Activated CD4-positive, alpha-beta T cell treated with anti-CD3 and anti-CD28 coated beads for 36 hours (primary cell): Measurements from ENCODE around the gene TIGIT. TPM values are rescaled to one million over a fixed set of nuclear protein-coding genes. Genes with fewer than 3 reads are reported as not detected.
"Not testable (repeated sequence)": the region's sequence is repeated elsewhere in the genome, so short reads cannot be mapped to it uniquely, and the experiment has no call there.

Experiments used
- ATAC-seq: fragments of 200-7000 bp; cut with Tn5 transposase; one replicate; pipeline ENCODE4 v1.10.0; 2021; ENCODE audit warnings: mild to moderate bottlenecking, moderate library complexity
- CTCF ChIA-PET: fragments of 350-600 bp; sonication (Branson Sonifier 250); formaldehyde crosslinking; loops from one replicate; lab custom pipeline; 2021; ENCODE audit warnings: antibody characterized with exemption; lab: Charles Lee
- POLR2A ChIA-PET: fragments of 350-600 bp; sonication (Branson Sonifier 250); formaldehyde crosslinking; loops from one replicate; lab custom pipeline; 2021; ENCODE audit warnings: antibody characterized with exemption, inconsistent platforms; lab: Charles Lee
- DNase-seq: peaks from one replicate; pipeline ENCODE4 v3.0.0-alpha.2; 2020
- H3K27ac Mint-ChIP-seq: one replicate; pipeline ENCODE4 v1.8.0; 2021; ENCODE audit warnings: mixed read lengths
- H3K27me3 Mint-ChIP-seq: one replicate; pipeline ENCODE4 v1.8.0; 2021; ENCODE audit warnings: mixed read lengths
- H3K36me3 Mint-ChIP-seq: one replicate; pipeline ENCODE4 v1.8.0; 2021; ENCODE audit warnings: low read depth, mixed read lengths
- H3K4me1 Mint-ChIP-seq: one replicate; pipeline ENCODE4 v1.8.0; 2021; ENCODE audit warnings: mixed read lengths
- H3K4me3 Mint-ChIP-seq: one replicate; pipeline ENCODE4 v1.8.0; 2021; ENCODE audit warnings: mild to moderate bottlenecking, moderate library complexity, mixed read lengths
- H3K9me3 Mint-ChIP-seq: one replicate; pipeline ENCODE4 v1.8.0; 2021; ENCODE audit warnings: low read depth, mixed read lengths
- intact Hi-C, 2 experiments: fragments of 100-400 bp; cut with DNase I in 1 of 2; cut with micrococcal nuclease in 1 of 2; formaldehyde crosslinking; loops; one replicate each; pipeline versions ENCODE4 v1.14.2 to v1.15.1; 2022 to 2024; cut with DNase I, micrococcal nuclease
- total RNA-seq, 2 experiments: library from RNA; stranded (reverse); gene quantifications; one replicate each; pipeline ENCODE4 v1.2.3, GENCODE V29; 2021

Gene TIGIT
- 10 to 100 TPM; 23.5 to 25.5 TPM for total RNA-seq

- Mint-ChIP-seq H3K4me3 (peak within 1 kb of the TSS; percentile 62), H3K4me1 (peaks cover 30% of the 10 kb centered on the region), H3K36me3 (peaks cover 4% of the 10 kb centered on the region), H3K9me3 (no peaks in the 10 kb centered on the region), H3K27ac (peak within 1 kb of the TSS; percentile 81), H3K27me3 (no peaks in the 10 kb centered on the region)
- CTCF ChIA-PET = interaction anchor here (0.6 to 3.8 kb wide), 13 partner anchors 8 to 385 kb away, joined by 3 to 20 read pairs (median 4); no protein-coding TSS in a partner anchor
- no peak for ATAC-seq
- POLR2A ChIA-PET = no interaction called here
- intact Hi-C loops = loop anchor here (5.0 kb wide), 3 partner anchors 38 to 82 kb away; no protein-coding TSS in a partner anchor
- no peak for DNase-seq
Measured at GRCh38 chr3:114293838-114294535, at the start of gene TIGIT. TSS of gene TIGIT (plus strand) at chr3:114294028. CDS start at chr3:114294062, 34 bp downstream.

GRCh38 chr3:114252954-114253353 lies 40.9 kb upstream of the TIGIT start:
- ChIA-PET CTCF (no interaction called here), POLR2A (interaction anchor here (0.6 kb wide), 1 partner anchor 8 kb away, joined by 11 read pairs; no protein-coding TSS in a partner anchor)
- H3K9me3 Mint-ChIP-seq = peaks cover 4% of the 10 kb centered on the region
- no peaks in the 10 kb centered on the region for H3K27me3 Mint-ChIP-seq
- DNase-seq (no peak), ATAC-seq (peak; percentile 78)
- no peaks in the 10 kb centered on the region for H3K36me3 Mint-ChIP-seq
- peaks cover 9% of the 10 kb centered on the region for H3K4me1 Mint-ChIP-seq
- intact Hi-C loops = no loop called here
- H3K27ac Mint-ChIP-seq = no peak overlapping the region
- H3K4me3 Mint-ChIP-seq = no peak overlapping the region

GRCh38 chr3:114253505-114253904 lies 40.3 kb upstream of the TIGIT start:
- intact Hi-C loops = no loop called here

GRCh38 chr3:114259566-114259965 lies 34.3 kb upstream of the TIGIT start:
- POLR2A ChIA-PET = no interaction called here
- Mint-ChIP-seq H3K9me3 (peaks cover 10% of the 10 kb centered on the region), H3K4me3 (no peak overlapping the region), H3K27me3 (no peaks in the 10 kb centered on the region), H3K4me1 (no peaks in the 10 kb centered on the region), H3K27ac (no peak overlapping the region), H3K36me3 (no peaks in the 10 kb centered on the region)
- CTCF ChIA-PET = interaction anchor here (0.7 kb wide), 1 partner anchor 10 kb away, joined by 3 read pairs; no protein-coding TSS in a partner anchor
- DNase-seq (no peak), ATAC-seq (no peak)
- intact Hi-C loops = no loop called here

More at GRCh38 chr3:114253505-114253904, 40.3 kb upstream of the TIGIT start:
- no peak overlapping the region for H3K4me3 Mint-ChIP-seq
- ChIA-PET POLR2A (interaction anchor here (0.6 to 0.7 kb wide), 2 partner anchors 8 to 308 kb away, joined by 5 to 11 read pairs; no protein-coding TSS in a partner anchor), CTCF (no interaction called here)
- H3K9me3 Mint-ChIP-seq = peaks cover 5% of the 10 kb centered on the region
- DNase-seq (no peak), ATAC-seq (peak; percentile 23)
- H3K4me1 Mint-ChIP-seq = peaks cover 9% of the 10 kb centered on the region
- no peak overlapping the region for H3K27ac Mint-ChIP-seq
- H3K27me3 Mint-ChIP-seq = no peaks in the 10 kb centered on the region
- H3K36me3 Mint-ChIP-seq = no peaks in the 10 kb centered on the region

- ChIA-PET CTCF (interaction anchor here (0.7 kb wide), 1 partner anchor 9 kb away, joined by 3 read pairs; no protein-coding TSS in a partner anchor), POLR2A (no interaction called here)
- ATAC-seq (no peak), DNase-seq (no peak)
- Mint-ChIP-seq H3K9me3 (peaks cover 10% of the 10 kb centered on the region), H3K4me3 (no peak overlapping the region), H3K27me3 (no peaks in the 10 kb centered on the region), H3K36me3 (no peaks in the 10 kb centered on the region), H3K4me1 (no peaks in the 10 kb centered on the region), H3K27ac (no peak overlapping the region)
- intact Hi-C loops = no loop called here
Measured at GRCh38 chr3:114260152-114260551, 33.7 kb upstream of the TIGIT start.

GRCh38 chr3:114270019-114270418 lies 23.8 kb upstream of the TIGIT start:
- Mint-ChIP-seq H3K36me3 (peaks cover 2% of the 10 kb centered on the region), H3K9me3 (peaks cover 14% of the 10 kb centered on the region), H3K27me3 (no peaks in the 10 kb centered on the region), H3K27ac (no peak overlapping the region), H3K4me3 (no peak overlapping the region), H3K4me1 (no peaks in the 10 kb centered on the region)
- DNase-seq (no peak), ATAC-seq (no peak)
- POLR2A ChIA-PET = no interaction called here
- CTCF ChIA-PET = interaction anchor here (0.6 to 2.4 kb wide), 4 partner anchors 10 to 136 kb away, joined by 3 to 9 read pairs (median 3); no protein-coding TSS in a partner anchor
- intact Hi-C loops = no loop called here

- H3K27ac Mint-ChIP-seq = no peak overlapping the region
- POLR2A ChIA-PET = no interaction called here
Measured at GRCh38 chr3:114272271-114272670, 21.6 kb upstream of the TIGIT start.

GRCh38 chr3:114274929-114275328 lies 18.9 kb upstream of the TIGIT start:
- ChIA-PET CTCF (interaction anchor here (0.6 to 1.5 kb wide), 3 partner anchors 16 to 129 kb away, joined by 3 to 5 read pairs (median 3); no protein-coding TSS in a partner anchor), POLR2A (no interaction called here)
- peak; percentile 20 for DNase-seq
- no peaks in the 10 kb centered on the region for H3K36me3 Mint-ChIP-seq
- no peaks in the 10 kb centered on the region for H3K27me3 Mint-ChIP-seq
- H3K4me3 Mint-ChIP-seq = no peak overlapping the region
- H3K9me3 Mint-ChIP-seq = peaks cover 11% of the 10 kb centered on the region
- peak; percentile 58 for ATAC-seq
- intact Hi-C loops = no loop called here
- H3K4me1 Mint-ChIP-seq = no peaks in the 10 kb centered on the region
- no peak overlapping the region for H3K27ac Mint-ChIP-seq

More at GRCh38 chr3:114272271-114272670, 21.6 kb upstream of the TIGIT start:
- Mint-ChIP-seq H3K9me3 (peaks cover 14% of the 10 kb centered on the region), H3K4me1 (no peaks in the 10 kb centered on the region), H3K4me3 (no peak overlapping the region), H3K36me3 (peaks cover 2% of the 10 kb centered on the region), H3K27me3 (no peaks in the 10 kb centered on the region)
- ATAC-seq (no peak), DNase-seq (no peak)
- CTCF ChIA-PET = interaction anchor here (0.5 to 2.4 kb wide), 4 partner anchors 19 to 109 kb away, joined by 3 to 9 read pairs (median 4); no protein-coding TSS in a partner anchor
- intact Hi-C loops = no loop called here

- ATAC-seq, H3K27ac Mint-ChIP-seq, CTCF ChIA-PET, H3K4me3 Mint-ChIP-seq, H3K9me3 Mint-ChIP-seq, H3K36me3 Mint-ChIP-seq, POLR2A ChIA-PET, DNase-seq, H3K4me1 Mint-ChIP-seq, H3K27me3 Mint-ChIP-seq, intact Hi-C loops: not testable (repeated sequence)
Measured at GRCh38 chr3:114276856-114277255, 17.0 kb upstream of the TIGIT start.

GRCh38 chr3:114284644-114285043 lies 9.2 kb upstream of the TIGIT start:
- no peak for DNase-seq
- CTCF ChIA-PET = interaction anchor here (0.8 to 2.8 kb wide), 4 partner anchors 10 to 133 kb away, joined by 3 to 11 read pairs (median 6); partner anchors contain the start of gene TIGIT
- POLR2A ChIA-PET = no interaction called here
- intact Hi-C loops = no loop called here
- H3K4me1 Mint-ChIP-seq = peaks cover 13% of the 10 kb centered on the region
- no peaks in the 10 kb centered on the region for H3K9me3 Mint-ChIP-seq
- no peak for ATAC-seq
- no peak overlapping the region for H3K4me3 Mint-ChIP-seq
- no peak overlapping the region for H3K27ac Mint-ChIP-seq
- no peaks in the 10 kb centered on the region for H3K27me3 Mint-ChIP-seq
- no peaks in the 10 kb centered on the region for H3K36me3 Mint-ChIP-seq

- no peak overlapping the region for H3K4me3 Mint-ChIP-seq
- DNase-seq (no peak), ATAC-seq (peak; percentile 63)
- peak overlapping the region; percentile 85 for H3K27ac Mint-ChIP-seq
- peaks cover 19% of the 10 kb centered on the region for H3K4me1 Mint-ChIP-seq
- CTCF ChIA-PET = interaction anchor here (0.6 to 2.8 kb wide), 11 partner anchors 9 to 1234 kb away, joined by 3 to 11 read pairs (median 3); partner anchors contain the start of gene TIGIT
- POLR2A ChIA-PET = interaction anchor here (0.9 kb wide), 1 partner anchor 71 kb away, joined by 3 read pairs; no protein-coding TSS in a partner anchor
- H3K27me3 Mint-ChIP-seq = no peaks in the 10 kb centered on the region
- intact Hi-C loops = no loop called here
- H3K9me3 Mint-ChIP-seq = no peaks in the 10 kb centered on the region
- no peaks in the 10 kb centered on the region for H3K36me3 Mint-ChIP-seq
Measured at GRCh38 chr3:114285648-114286230, 8.1 kb upstream of the TIGIT start.
